NCI-H2107 treated with DMSO at 0.1 percent for 48 hours (cell line): Measurements from ENCODE around the gene LRSAM1.
A peak's percentile ranks its signal among the peaks of the same experiment; 100 is the strongest.

Source experiments
- DNase-seq: peaks from one replicate; lab custom pipeline; 2025; ENCODE audit not compliant: unreplicated experiment; lab: John Stamatoyannopoulos, UW

LRSAM1 gene

GRCh38 chr9:127549751-127550150 lies 98.4 kb downstream of the LRSAM1 start:
- peak; percentile 38 for DNase-seq

- DNase-seq: no peak
Observed at GRCh38 chr9:127550282-127550681, 99.0 kb downstream of the LRSAM1 start.

DNA sequence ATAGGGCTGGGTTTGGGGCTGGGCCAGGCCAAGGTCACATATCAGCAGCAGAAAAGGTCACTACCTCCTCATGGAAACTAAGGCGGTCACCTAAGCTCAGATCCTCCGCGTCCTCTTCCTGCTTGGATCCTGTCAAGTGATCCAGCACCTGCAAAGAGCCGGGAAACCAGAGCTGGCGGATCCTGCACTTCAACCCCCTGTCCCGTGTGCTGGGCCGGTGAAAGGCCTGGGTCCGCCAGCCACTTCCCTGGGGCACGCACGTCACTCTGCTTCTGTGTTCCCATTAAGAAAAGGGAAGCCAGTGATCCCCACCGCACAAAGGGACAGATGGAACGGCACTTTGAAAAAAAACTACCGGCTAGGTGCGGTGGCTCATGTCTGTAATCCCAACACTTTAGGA lies 99.4 kb downstream of the LRSAM1 start:
- DNase-seq: no peak
